OCI-LY1 (cell line): Measurements from ENCODE around the gene SCOC.

Experiments used
- H2AFZ ChIP-seq: fragments of 200-600 bp; sonication (generic), shearing (Covaris generic); 2 replicates; pipeline ENCODE4 v1.6.0; 2014; ENCODE audit warnings: antibody characterized with exemption, mild to moderate bottlenecking, low read length
- H3F3A ChIP-seq: fragments of 200-600 bp; sonication (generic), shearing (Covaris generic); 2 replicates; pipeline ENCODE4 v1.6.0; 2014; ENCODE audit warnings: mild to moderate bottlenecking, antibody characterized with exemption, low read length, moderate library complexity; ENCODE audit not compliant: insufficient read depth
- H3K27ac ChIP-seq: fragments of 200-600 bp; sonication (generic); 2 replicates; pipeline ENCODE4 v1.5.1; 2014; ENCODE audit warnings: low read length, mixed run types, mild to moderate bottlenecking, low read depth; ENCODE audit not compliant: poor library complexity, severe bottlenecking
- H3K27me3 ChIP-seq: fragments of 200-600 bp; sonication (generic); 2 replicates; pipeline ENCODE4 v1.6.0; 2014; ENCODE audit warnings: antibody characterized with exemption, mild to moderate bottlenecking, low read length, moderate library complexity; ENCODE audit not compliant: insufficient read depth
- H3K36me3 ChIP-seq: fragments of 200-600 bp; sonication (generic); 2 replicates; pipeline ENCODE4 v1.6.1; 2014; ENCODE audit warnings: mild to moderate bottlenecking, antibody characterized with exemption, low read length, moderate library complexity, mixed read lengths; ENCODE audit not compliant: insufficient read depth
- H3K4me1 ChIP-seq: fragments of 200-600 bp; sonication (generic); 2 replicates; pipeline ENCODE4 v1.5.1; 2014; ENCODE audit warnings: mild to moderate bottlenecking, low read length, moderate library complexity; ENCODE audit not compliant: insufficient read depth, severe bottlenecking
- H3K4me2 ChIP-seq: fragments of 200-600 bp; sonication (generic), shearing (Covaris generic); 2 replicates; pipeline ENCODE4 v1.6.1; 2014; ENCODE audit warnings: low read length
- H3K4me3 ChIP-seq: fragments of 200-600 bp; sonication (generic); 2 replicates; pipeline ENCODE4 v1.5.1; 2014; ENCODE audit warnings: low read length, low read depth, mild to moderate bottlenecking, mixed read lengths; ENCODE audit not compliant: poor library complexity, severe bottlenecking
- H3K79me2 ChIP-seq: fragments of 200-600 bp; shearing (Covaris generic); 2 replicates; pipeline ENCODE4 v1.6.1; 2016; ENCODE audit warnings: mixed run types, low read length, mixed read lengths; ENCODE audit not compliant: insufficient read depth
- H3K9ac ChIP-seq: fragments of 200-600 bp; sonication (generic), shearing (Covaris generic); 2 replicates; pipeline ENCODE4 v1.6.1; 2014; ENCODE audit warnings: mild to moderate bottlenecking, low read length, mixed read lengths
- H3K9me2 ChIP-seq: fragments of 200-600 bp; sonication (generic), shearing (Covaris generic); 2 replicates; pipeline ENCODE4 v1.6.1; 2014; ENCODE audit warnings: low read depth, mild to moderate bottlenecking, low read length, mixed read lengths
- H3K9me3 ChIP-seq: fragments of 200-600 bp; shearing (Covaris generic); 2 replicates; pipeline ENCODE4 v1.6.1; 2014; ENCODE audit warnings: low read length, mixed read lengths
- H4K20me1 ChIP-seq: fragments of 200-600 bp; sonication (generic), shearing (Covaris generic); 2 replicates; pipeline ENCODE4 v1.6.0; 2016; ENCODE audit warnings: mild to moderate bottlenecking, low read length; ENCODE audit not compliant: insufficient read depth
- CTCF ChIP-seq: fragments of 200-600 bp; sonication (generic), shearing (Covaris generic); IDR thresholded peaks from 2 replicates; pipeline ENCODE4 v1.5.1; 2017; ENCODE audit warnings: mild to moderate bottlenecking, antibody characterized with exemption, low read length, moderate library complexity, mixed read lengths
- EZH2 ChIP-seq: fragments of 200-600 bp; sonication (generic), shearing (Covaris generic); IDR thresholded peaks from 2 replicates; pipeline ENCODE4 v1.8.0; 2017; ENCODE audit warnings: borderline replicate concordance, mixed run types, mild to moderate bottlenecking, antibody characterized with exemption, low read length, moderate library complexity, mixed read lengths

Gene SCOC

GRCh38 chr4:140351093-140352075 is 22.1 kb upstream of the SCOC start:
- H3K79me2 ChIP-seq = no peaks in the 10 kb centered on the region
- no peak overlapping the region for H3K9ac ChIP-seq
- H3F3A ChIP-seq = no peaks in the 10 kb centered on the region; the same call in 1 of the 2 replicates
- no peaks in the 10 kb centered on the region for H3K36me3 ChIP-seq
- no peaks in the 10 kb centered on the region for H3K9me3 ChIP-seq
- H3K27me3 ChIP-seq = no peaks in the 10 kb centered on the region
- no peaks in the 10 kb centered on the region for H3K4me1 ChIP-seq
- no peaks in the 10 kb centered on the region for H4K20me1 ChIP-seq
- no peak overlapping the region for H3K27ac ChIP-seq
- no peak overlapping the region for H3K4me3 ChIP-seq
- TF ChIP-seq EZH2 (no peak), CTCF (no peak)
- no peak overlapping the region for H3K4me2 ChIP-seq
- H2AFZ ChIP-seq = no peak overlapping the region
- no peaks in the 10 kb centered on the region for H3K9me2 ChIP-seq

- Histone ChIP-seq H3K9ac (no peak overlapping the region), H3K9me2 (no peaks in the 10 kb centered on the region), H3K9me3 (no peaks in the 10 kb centered on the region), H3K27ac (no peak overlapping the region), H3K4me1 (no peaks in the 10 kb centered on the region), H3K27me3 (no peaks in the 10 kb centered on the region), H3K36me3 (no peaks in the 10 kb centered on the region), H3K4me3 (no peak overlapping the region), H3K79me2 (no peaks in the 10 kb centered on the region), H4K20me1 (no peaks in the 10 kb centered on the region), H2AFZ (no peak overlapping the region), H3K4me2 (no peak overlapping the region), H3F3A (no peaks in the 10 kb centered on the region; the same call in 1 of the 2 replicates)
- TF ChIP-seq CTCF = no peak
- no peak for TF ChIP-seq EZH2
Measured at GRCh38 chr4:140353786-140354185, 19.7 kb upstream of the SCOC start.

DNA sequence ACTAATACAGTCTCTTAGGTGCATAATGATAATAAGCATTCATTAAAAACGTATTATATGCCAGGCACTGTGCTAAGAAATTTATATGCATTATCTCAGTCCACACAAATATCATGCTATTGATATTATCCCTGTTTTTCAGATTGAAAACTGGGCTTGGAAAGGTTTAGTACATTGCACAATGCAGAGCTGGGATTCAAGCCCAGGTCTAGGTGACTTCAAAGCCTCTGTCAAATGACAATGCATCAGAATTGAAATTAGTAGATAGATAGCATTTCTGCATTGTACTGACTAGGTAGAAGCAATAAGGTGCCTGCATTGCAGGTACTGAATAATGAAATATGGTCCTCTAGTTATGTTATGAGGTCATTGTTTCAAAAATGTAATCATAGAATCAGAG is 18.2 kb upstream of the SCOC start:
- H3F3A ChIP-seq = no peaks in the 10 kb centered on the region; the same call in 1 of the 2 replicates
- no peak overlapping the region for H3K27ac ChIP-seq
- H2AFZ ChIP-seq = no peak overlapping the region
- no peaks in the 10 kb centered on the region for H3K27me3 ChIP-seq
- H4K20me1 ChIP-seq = no peaks in the 10 kb centered on the region
- TF ChIP-seq EZH2 (no peak), CTCF (no peak)
- no peaks in the 10 kb centered on the region for H3K9me2 ChIP-seq
- no peak overlapping the region for H3K4me2 ChIP-seq
- no peaks in the 10 kb centered on the region for H3K9me3 ChIP-seq
- no peaks in the 10 kb centered on the region for H3K79me2 ChIP-seq
- H3K36me3 ChIP-seq = no peaks in the 10 kb centered on the region
- no peaks in the 10 kb centered on the region for H3K4me1 ChIP-seq
- H3K9ac ChIP-seq = no peak overlapping the region
- no peak overlapping the region for H3K4me3 ChIP-seq
